Fibroblast of skin of left quadriceps (primary cell): ENCODE measurements around the gene ADAMTS2.
A peak's percentile ranks its signal among the peaks of the same experiment; 100 is the strongest.

Experiments used
- DNase-seq, 2 experiments: peaks; one replicate each; pipeline ENCODE4 v3.0.0-alpha.2; 2013; ENCODE audit warnings: low read depth in 2 of 2

ADAMTS2 gene

DNA sequence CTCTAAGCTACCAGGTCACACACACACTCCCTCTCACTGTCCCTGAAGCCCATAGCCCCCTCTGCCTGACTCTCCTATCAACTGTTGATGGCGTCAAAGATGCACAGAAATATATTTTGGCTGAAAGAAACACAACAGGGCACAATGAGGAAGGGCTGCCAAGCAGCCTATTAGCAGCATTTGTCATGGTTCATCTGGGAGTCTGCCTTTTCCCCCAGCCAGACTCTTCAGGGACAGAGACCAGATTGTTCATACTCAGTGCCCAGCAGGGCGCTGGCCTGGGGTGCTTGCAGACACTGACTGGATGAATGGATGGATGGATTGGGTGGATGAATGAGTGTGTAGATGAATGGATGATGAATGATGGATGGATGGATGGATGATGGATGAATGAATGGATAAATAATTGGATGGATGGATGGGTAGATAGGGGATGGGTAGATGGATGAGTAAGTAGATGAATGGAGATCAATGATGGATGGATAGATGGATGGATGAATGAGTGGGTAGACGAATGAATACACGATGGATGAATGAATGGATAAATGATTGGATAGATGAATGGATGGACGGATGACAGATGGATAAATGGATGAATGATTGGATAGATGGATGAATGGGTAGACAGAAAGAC, 90.5 kb downstream of the ADAMTS2 start:
- DNase-seq = no peak

GRCh38 chr5:179253730-179254129, 91.5 kb downstream of the ADAMTS2 start:
- no peak for DNase-seq

DNA sequence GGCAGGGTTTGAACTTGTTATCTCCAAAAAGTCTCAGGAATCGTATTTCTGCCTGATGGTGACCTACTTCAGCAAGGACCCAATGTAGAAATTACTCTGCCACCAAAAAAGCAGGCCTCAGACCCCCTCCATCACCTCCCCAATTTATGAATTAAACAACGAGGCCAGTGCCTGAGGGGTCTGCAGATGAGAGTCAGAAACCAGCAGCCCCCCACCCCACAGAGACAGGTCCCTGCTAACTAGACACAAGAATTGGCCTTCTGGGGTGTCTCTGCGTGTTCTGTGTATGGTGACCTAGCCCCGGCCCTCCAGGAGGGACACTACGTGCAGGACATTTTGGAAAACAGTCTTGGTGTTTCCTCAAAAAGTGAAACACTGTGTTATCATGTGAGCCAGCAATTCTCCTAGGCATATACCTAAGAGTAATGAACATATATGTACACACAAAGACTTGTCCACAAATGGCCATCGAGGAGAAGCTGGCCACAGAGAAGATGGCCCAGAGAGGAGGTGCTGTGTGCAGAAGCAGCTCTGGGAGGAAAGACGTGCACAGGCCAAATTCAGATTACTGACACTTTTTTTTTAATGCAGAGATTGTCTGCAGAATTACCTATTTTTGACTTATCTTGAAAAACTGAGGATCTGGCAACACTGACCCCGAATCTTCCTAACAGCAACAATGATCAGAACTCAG, 93.8 kb downstream of the ADAMTS2 start:
- DNase-seq = no peak

DNA sequence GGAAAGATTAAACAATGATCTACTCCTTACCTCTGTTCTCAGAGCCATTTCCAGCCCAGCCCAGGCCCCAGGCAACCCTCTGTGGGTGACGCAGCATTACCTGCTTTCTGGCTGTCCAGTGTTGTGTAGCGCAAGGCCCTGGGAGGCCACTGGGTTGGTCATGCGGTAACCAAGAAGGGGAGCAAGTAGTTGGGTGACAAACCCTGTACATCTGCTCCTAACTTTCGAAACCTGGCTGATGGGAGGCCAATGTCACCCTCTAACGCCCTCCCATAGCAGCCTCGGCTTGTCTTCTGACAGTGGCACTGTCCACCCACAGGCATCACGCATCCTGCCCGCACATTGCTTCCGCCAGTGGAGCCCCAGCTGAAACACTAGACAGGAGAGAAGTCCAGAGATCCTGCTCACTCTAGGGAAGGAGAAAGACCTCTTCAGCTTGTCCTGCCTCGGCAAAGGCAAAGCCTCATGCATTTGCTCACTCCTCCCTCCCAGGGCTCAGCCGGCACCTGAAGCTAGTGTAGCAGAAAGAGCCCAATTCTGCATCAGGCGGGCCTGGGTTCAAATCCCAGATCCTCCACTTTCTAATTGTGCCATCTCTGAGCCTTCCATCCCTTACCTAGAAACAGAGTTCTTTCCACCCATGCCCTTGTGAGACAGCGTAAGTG, 94.6 kb downstream of the ADAMTS2 start:
- DNase-seq = no peak

- DNase-seq = no peak
Observed at GRCh38 chr5:179246227-179246626, 99.0 kb downstream of the ADAMTS2 start.

GRCh38 chr5:179245031-179245430, 100.2 kb downstream of the ADAMTS2 start:
- DNase-seq = no peak

- DNase-seq = no peak
Observed at GRCh38 chr5:179244044-179244443, 101.2 kb downstream of the ADAMTS2 start.

DNA sequence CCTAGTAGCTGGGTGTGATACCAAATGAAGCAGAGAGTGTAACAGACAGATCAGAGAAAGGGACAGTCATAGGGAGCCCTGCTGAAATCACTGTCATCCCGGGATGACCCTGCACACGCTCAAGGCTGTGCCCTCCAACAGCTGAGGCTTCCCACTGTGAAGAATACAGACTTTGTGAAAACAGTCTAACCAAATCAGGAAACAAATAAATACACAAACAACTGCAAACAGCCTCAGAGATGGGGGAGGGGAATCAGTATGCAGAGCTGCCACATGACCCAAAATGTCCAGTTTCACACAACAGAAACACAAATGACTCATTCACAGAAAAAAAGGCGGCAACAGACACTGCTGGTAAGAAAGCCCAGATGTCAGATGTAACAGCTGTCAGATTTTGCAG, 101.9 kb downstream of the ADAMTS2 start:
- peak; percentile 26 to 29 for DNase-seq

DNA sequence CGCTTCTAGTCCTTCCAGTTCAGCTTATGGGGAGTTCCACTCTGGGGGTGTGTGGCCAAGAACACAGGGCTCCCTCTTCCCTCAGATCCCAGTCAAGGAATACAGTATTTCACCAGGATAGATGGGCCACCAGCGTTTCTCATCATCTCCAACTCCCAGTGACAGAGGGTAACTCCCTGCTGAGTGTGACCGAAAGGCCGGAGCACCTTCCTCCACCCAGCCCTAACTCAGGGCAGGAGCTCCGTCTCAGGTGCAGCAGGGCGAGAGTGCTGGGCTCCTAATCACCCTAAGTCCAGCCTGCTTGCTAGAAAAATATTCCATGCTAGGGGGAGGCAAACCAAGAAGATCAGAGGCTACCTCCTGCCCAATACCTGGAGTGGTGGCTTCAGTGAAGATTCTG, 102.6 kb downstream of the ADAMTS2 start:
- no peak for DNase-seq

DNA sequence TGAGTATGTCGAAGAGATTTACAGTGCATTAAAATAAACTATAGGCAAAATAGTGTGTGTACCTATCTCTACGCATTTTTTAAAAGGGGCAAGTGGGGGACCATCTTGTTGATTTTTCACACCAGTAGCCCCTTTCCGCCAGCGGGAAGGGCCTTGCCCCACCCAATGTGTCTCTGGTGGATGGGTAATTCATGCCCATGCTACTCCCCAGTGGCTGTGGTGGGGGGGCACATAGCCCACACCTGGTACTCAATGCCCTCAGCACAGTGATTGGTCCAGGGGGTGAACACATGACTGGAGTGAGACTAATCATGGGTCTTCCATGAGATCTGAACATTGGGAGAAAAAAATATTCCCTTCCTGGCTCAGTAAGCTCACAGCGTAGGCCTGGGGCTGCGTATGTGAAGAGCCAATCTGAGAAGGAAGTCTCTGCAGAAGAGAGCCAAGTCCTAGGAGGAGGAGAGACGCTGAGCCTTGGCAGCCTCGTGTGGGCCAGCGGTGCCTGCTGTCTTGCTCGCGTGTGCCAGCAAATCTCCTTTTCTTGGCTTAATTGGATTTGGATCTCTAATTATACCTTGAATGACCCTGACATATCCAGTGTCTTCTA, 103.4 kb downstream of the ADAMTS2 start:
- no peak for DNase-seq

GRCh38 chr5:179241175-179241574, 104.1 kb downstream of the ADAMTS2 start:
- no peak for DNase-seq

DNA sequence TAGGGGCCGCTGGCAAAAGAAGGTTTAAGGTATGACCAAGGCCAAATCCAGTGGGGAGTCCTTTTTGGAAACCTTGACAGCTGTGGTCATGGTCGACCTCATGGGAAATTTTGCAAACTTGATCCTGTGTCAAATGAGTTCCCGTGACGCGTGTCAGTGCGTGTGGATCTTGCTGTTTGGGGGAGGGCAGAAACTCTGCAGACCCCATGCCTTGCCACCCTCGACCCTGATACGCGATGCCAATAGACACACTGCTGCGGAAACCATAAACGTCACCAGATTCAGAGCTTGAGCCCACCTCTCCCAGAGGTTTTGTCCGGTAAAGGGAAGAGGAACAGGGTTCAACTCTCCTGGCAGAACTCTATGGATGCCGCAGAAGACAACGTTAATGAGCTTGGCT, 104.7 kb downstream of the ADAMTS2 start:
- DNase-seq = no peak

DNA sequence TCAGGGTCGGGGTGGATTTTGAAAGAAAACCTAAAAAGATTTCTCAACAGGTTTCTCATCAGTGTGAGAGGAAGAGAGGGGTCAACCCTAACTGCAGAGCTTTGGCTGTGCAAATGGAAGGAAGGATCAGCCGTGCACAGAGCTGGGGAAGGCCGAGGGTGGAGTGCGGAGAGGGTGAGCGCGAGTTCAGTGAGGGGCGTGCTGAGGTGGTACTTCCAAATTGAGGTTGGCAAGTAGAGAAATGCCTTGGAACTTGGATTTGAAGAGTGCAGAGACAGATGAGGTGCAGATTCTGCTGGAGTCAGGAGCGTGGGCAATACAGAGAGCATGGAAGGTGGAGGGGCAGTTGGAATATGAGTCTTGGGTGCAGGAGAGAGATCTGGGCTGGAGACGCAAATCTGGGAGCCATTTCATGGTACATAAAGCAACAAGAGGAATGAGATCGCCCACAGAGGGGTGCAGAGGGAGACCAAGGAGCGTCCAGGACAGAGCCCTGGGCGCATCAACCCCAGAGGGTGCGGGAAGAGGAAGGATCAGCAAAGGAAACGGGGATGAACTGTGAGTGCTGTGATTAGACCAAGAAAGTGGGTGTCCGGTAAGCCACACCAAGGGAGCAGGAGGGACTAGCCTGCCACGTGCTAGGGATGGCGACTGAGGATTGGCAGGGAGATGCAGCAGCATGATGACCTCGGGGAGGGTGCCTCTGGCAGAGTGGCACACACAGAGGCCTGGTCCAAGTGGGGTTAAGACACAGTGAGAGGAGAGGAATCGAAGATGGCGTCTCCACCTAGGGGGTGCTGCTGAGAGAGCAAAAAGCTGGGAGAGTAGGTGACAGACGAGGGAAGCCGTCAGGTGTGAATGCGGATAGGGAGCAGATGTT, 105.8 kb downstream of the ADAMTS2 start:
- no peak for DNase-seq

DNA sequence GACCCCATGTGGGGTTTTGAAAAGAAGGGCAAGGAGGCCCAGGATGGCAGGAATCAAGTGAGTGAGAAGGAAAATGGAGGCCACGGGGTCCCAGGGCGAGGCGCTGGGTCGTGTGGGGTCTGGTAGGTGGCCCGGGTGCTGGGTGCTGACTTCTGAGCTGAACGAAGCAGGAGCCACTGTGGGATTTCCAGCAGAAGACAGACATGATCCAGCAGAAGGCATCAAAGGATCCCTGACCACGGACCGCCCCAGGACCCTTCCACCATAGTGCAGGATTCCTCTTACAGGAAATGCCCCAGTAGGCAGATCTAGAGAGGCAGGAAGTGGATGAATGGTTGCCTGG, 106.7 kb downstream of the ADAMTS2 start:
- no peak for DNase-seq

DNA sequence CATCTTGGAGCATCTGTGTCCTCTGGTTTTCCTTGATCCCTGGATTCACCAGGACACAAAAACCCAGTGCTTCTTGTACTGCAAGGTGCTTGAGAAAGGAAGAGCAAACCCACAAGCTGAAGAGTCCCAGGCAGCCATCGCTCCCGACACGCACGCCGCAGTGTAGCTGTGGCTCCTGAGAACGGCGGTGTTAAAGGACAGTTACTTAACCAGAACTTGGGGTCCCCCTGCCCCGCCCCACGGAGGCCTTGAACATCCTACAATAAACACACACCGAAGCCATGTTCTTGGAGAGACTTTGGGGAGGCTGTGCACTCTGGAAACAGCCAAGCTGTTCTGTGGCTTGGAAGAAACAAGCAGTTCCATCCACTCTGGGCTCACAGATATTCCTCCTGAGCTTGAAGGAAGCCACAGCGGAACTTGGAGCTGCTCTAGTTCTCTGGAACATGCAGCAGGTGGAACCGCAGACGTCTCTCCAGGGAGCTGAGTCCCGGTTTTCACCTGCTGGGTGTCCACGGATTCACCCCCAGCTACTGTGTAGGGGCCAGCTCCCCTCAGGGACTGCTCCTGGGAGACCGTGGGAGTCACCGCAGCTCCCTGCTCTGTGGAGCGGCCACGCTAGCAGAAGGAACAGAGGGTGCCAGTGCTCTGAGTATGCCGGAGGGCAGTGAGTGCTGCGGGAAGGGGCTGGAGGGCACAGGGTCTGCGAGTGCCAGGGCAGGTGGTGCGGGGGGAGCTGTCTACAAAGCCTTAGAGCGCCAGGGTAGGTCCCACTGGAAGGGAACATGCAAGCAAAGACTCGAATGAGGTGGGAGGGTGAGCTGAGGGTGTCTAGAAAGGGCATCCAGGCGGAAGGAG, 107.3 kb downstream of the ADAMTS2 start:
- no peak for DNase-seq

DNA sequence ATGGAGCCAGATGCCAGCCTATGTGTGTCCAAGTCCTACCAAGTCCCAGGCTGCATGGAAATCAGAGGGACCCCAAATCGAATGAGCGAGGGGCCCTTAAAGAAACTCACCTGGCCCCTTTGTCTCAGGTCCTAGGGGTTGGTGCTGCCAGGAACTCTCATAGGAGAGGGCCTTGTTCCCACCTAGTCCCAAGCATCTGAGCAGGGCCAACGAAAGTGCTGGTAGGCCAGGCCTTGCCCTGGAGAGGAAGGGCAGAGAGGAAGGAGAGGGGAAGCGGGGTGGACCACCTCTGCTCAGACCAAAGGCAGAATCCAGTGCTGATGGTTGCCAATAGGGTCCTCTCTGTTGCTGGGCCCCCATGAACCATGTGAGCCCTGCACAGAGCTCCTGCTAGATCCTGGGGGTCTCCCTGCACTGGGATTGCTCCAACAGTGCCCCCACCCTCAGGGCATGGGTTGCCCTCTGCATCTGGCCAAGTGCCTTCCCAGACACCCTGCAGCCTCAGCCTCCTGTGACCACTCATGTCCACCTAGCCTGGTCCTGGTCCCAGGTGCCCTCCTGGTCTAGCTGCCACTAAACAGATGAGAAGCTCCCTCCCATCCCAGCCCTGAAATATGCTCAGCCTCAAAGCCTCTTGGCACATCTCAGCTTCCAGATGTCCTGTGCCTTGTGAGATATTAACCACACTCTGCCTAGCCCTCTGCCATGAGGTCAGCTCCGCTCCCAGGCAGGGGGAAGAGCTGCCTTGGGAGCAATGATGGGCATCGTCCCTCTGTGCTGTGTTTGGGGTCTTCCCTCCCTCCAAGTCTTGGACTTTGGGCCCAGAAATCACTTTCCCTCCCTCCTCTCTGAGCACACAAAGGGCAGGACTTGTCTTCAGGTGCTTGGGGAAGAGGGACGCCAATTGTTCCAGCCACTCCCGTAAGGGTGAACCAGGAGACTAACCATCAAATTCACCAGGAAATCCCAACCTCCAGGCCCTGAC, 109.6 kb downstream of the ADAMTS2 start:
- DNase-seq = no peak

DNA sequence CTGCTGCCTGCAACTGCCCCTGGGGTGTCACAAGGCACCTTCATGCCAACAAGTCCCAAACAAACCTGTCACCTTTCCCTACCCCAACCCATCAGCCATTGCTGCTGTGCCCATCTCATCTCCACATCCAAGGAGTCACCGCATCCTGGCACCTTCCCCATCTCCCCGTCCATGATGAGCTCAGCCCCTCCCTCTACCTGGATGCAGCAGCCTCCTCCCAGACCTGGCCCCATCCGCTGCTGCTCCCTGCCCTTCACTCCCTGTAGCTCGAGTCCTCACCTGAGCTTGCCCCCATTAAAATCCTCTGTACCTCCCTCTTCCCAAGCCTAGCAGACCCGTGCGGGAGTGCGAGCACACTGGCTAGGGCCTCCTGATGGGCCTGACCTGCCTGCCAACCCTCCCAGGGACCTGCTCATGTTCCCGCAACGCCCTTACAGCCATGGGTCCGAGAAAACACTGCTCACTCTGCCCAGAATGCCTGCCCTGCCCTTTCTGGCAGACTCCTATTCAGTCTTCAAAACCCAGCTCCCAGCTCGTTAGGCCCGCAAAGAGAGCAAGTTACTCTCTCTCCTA, 110.6 kb downstream of the ADAMTS2 start:
- DNase-seq = no peak

DNA sequence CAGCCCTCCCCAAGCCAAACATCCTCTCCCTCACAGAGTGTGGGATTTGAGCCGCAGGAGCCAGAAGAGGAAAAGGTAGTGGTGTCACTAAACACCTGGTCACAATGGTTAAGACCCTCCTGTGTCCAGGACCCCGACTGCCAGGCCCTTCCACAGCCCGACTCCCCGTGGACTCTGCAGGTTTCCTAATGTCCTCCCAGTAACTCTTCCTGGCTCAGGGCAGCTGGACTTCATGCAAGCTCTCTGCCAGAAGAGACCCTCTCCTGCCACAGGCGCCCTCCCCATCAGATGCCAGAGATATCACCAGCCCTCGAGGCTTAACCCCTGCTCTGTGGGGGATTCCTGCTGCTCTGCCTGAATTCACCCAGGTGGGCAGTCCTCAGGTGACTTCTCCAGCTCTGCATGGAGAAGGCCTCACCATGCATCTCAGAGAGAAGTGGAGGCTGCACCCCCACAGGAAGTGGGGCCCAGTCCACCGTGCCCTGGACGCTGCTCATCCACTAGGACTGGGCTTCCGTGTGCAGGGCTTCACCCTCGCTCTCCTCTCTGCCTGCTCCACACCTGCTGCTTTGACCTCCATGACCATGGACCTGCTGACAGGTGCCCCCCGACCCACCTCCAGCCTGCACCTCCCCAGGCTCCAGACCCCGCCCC, 111.2 kb downstream of the ADAMTS2 start:
- DNase-seq = no peak
